Heart left ventricle (tissue), 16 donors: ENCODE data around the gene ITPR3. TPM values are rescaled to one million over a fixed set of nuclear protein-coding genes. Genes with fewer than 3 reads are reported as not detected.
A peak's percentile ranks its signal among the peaks of the same experiment; 100 is the strongest.

Source experiments
- ATAC-seq, 4 donors: fragments of 200-7000 bp; cut with Tn5 transposase; one replicate each; pipeline ENCODE4 v1.9.1; 2020 to 2022; ENCODE audit warnings: moderate library complexity in 4 of 4, mild to moderate bottlenecking in 3 of 4, moderate number of reproducible peaks in 1 of 4
- DNase-seq, 5 donors: peaks; one replicate each; pipeline ENCODE4 v3.0.0-alpha.2; 2020
- H3K27ac ChIP-seq, 12 donors: fragments of 200-600 bp; sonication (generic) in 4 of 12; one replicate each; pipeline versions ENCODE4 v1.5.0 to v1.8.0; 2016 to 2022; ENCODE audit warnings: mild to moderate bottlenecking in 2 of 12
- H3K27me3 ChIP-seq, 9 donors: fragments of 200-600 bp; sonication (generic) in 2 of 9; one replicate each; pipeline versions ENCODE4 v1.5.1 to v1.8.0; 2016 to 2022; ENCODE audit warnings: mild to moderate bottlenecking in 3 of 9
- H3K36me3 ChIP-seq, 9 donors: fragments of 200-600 bp; sonication (generic) in 2 of 9; one replicate each; pipeline versions ENCODE4 v1.5.0 to v1.8.0; 2018 to 2022; ENCODE audit warnings: mild to moderate bottlenecking in 2 of 9
- H3K4me1 ChIP-seq, 12 donors: fragments of 200-600 bp; sonication (generic) in 4 of 12; one replicate each; pipeline versions ENCODE4 v1.5.0 to v1.8.0; 2016 to 2022; ENCODE audit warnings: mild to moderate bottlenecking in 3 of 12
- H3K4me3 ChIP-seq, 12 donors: fragments of 200-600 bp; sonication (generic) in 4 of 12; one replicate each; pipeline versions ENCODE4 v1.5.0 to v1.8.0; 2017 to 2022; ENCODE audit warnings: mild to moderate bottlenecking in 9 of 12, moderate library complexity in 4 of 12
- H3K9me3 ChIP-seq, 12 donors: fragments of 200-600 bp; sonication (generic) in 4 of 12; one replicate each; pipeline versions ENCODE4 v1.5.0 to v1.8.0; 2016 to 2022; ENCODE audit warnings: mild to moderate bottlenecking in 1 of 12
- CTCF ChIP-seq, 12 donors: fragments of 200-600 bp; sonication (generic) in 4 of 12; IDR thresholded peaks; one replicate each; pipeline versions ENCODE4 v1.5.0 to v1.8.0; 2018 to 2022; ENCODE audit warnings: antibody characterized with exemption in 12 of 12, mild to moderate bottlenecking in 5 of 12
- POLR2A ChIP-seq, 2 donors: fragments of 450-650 bp; IDR thresholded peaks; one replicate each; pipeline ENCODE4 v1.6.1; 2017; ENCODE audit warnings: antibody characterized with exemption in 2 of 2, mild to moderate bottlenecking in 2 of 2, moderate library complexity in 2 of 2
- WGBS, 4 donors: extraction: QIAGEN DNeasy Blood & Tissue Kit in 2 of 4; methylation state at CpG; one replicate each; pipeline versions ENCODE4 v1.1.5 to v1.1.7; 2013 to 2018; 5-methylcytosine and 5-hydroxymethylcytosine counted together
- intact Hi-C, 10 donors: fragments of 100-400 bp; cut with DNase I; formaldehyde crosslinking; loops; one replicate each; pipeline versions ENCODE4 v1.11.1 to v1.14.2; 2022
- polyA plus RNA-seq, 2 donors: library from polyadenylated mRNA; stranded (reverse); fragments of 200-250 nt; gene quantifications; one replicate each; pipeline ENCODE4 v1.2.3, GENCODE V29; 2013
- total RNA-seq, 9 donors: library from RNA; depleted of rRNA in 2 of 9; stranded (reverse); fragments of >200 nt in 2 of 9; fragmentation: NEBNext Ultra II Directional in 3 of 9; extraction: Animal tissue kit (Norgen Biotek cat#: 25700) in 3 of 9; gene quantifications; one replicate each; pipeline versions ENCODE4 v1.1.0 to v1.2.4, GENCODE V29; 2016 to 2023
- donor health status: ischemic (EF 13 %, LVEDD 7.1; RV severe dilation, severe dysfunction).
- donor health status: healthy with polysubstance abuse.
- donor health status: DM: no; HTN: yes; CAD: no.
- donor health status: DM: no; HTN: no; CAD: no.
- donor health status: ischemic (EF 25% LVEDD 6.9; RV normal size, moderate dysfunction).
- donor health status: ischemic (EF 25% LVEDD 5.7; RV mildly dilated, moderate dysfunction).
- donor health status: healthy.
- donor health status: DM: yes; HTN: yes; CAD: no.
- donor health status: ischemic (EF 35%, LVEDD 5.7; RV mildly dilated, moderate dysfunction).
- donor health status: nonischemic (EF 11% LVEDD 7.7; RV severe dilation, severe dysfunction).
- donor health status: DM: yes; HTN: yes; CAD: no.
- donor health status: PGD.
- donor health status: ischemic (EF 29% LVEDD 5.4; RV normal size, mild dysfunction).
- donor health status: nonischemic (EF 23%, LVEDD 6.1; RV moderate dilation, normal function).

The ITPR3 gene
- total and polyA plus RNA-seq, 11 donors: 4.8 to 33.5 (median 7.8) TPM

DNA sequence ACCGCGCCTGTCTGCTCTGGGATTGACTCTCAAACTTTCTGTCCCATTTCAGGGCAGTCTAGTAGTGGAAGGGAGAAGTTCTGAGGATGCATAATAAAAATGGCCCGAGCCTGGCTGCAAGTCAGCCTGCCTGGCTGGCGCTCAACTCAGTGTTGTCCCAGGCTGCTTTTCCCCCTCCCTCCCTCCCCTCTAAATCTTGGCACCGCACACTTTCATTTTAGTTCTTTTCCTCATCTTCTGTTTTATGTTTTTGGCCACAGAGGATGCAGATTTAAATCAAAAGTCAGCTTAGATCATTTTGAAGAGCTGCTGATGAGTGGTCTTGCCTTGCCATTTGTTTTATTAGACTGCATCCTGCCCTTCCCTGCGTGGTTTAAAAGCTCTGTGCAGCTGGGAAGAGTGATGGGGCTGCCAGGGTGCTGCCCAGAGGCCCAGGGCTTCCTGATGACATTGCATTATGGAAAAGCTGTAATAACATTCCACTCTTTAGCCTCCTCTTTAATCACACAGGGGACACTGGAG is 96.9 kb downstream of the ITPR3 start:
- intact Hi-C loops: loop anchor here in 2 of 10 donors (10.0 kb wide), 2 partner anchors 47 to 437 kb away; no protein-coding TSS in a partner anchor
- Histone ChIP-seq H3K9me3 (no peaks in the 10 kb centered on the region), H3K27me3 (peaks cover 0 to 5% (median 0%) of the 10 kb centered on the region in 9 donors), H3K4me3 (no peak overlapping the region), H3K4me1 (peaks cover 0 to 26% (median 6%) of the 10 kb centered on the region in 12 donors), H3K36me3 (peaks cover 0 to 20% (median 0%) of the 10 kb centered on the region in 9 donors), H3K27ac (peak overlapping the region in 8 of 12 donors; percentile 21 to 77 (median 39))
- ATAC-seq: peak in 2 of 4 donors; percentile 5 to 24
- TF ChIP-seq POLR2A (IDR thresholded peaks at IDR 0.05) (no peak), CTCF (IDR thresholded peaks at IDR 0.05) (no peak)
- no peak for DNase-seq
- 34 to 48% (median 35%) methylated on average over 6 of the region's 6 CpGs for WGBS, 4 donors

DNA sequence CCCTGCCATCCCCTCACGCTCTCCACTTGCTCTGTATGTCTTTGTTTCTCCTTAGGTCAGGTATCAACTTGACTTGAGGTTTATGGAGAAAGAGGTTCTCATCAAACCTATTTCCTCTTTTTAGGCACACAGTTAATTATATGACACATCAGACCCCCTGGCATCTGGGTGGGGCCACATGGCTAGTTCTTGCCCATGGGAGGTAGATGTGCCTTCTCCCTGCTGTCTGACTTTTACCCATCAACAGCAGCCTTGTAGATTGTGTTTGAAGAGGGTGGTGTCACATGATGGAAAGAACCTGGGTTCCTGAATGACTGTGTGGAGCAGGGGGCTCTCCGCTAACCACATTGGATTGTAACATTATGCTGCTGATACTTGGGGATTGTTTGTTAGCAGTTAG is 97.6 kb downstream of the ITPR3 start:
- no peak overlapping the region for H3K4me3 ChIP-seq
- peaks cover 0 to 20% (median 0%) of the 10 kb centered on the region in 9 donors for H3K36me3 ChIP-seq
- ATAC-seq (no peak), DNase-seq (no peak)
- 91 to 100% (median 98%) methylated on average over 2 of the region's 2 CpGs for WGBS, 4 donors
- intact Hi-C loops: loop anchor here in 2 of 10 donors (10.0 kb wide), 2 partner anchors 46 to 436 kb away; no protein-coding TSS in a partner anchor
- no peaks in the 10 kb centered on the region for H3K9me3 ChIP-seq
- peaks cover 0 to 32% (median 6%) of the 10 kb centered on the region in 12 donors for H3K4me1 ChIP-seq
- TF ChIP-seq POLR2A (IDR thresholded peaks at IDR 0.05): no peak
- no peak for TF ChIP-seq CTCF (IDR thresholded peaks at IDR 0.05)
- H3K27ac ChIP-seq: peak overlapping the region in 3 of 12 donors; percentile 21 to 77 (median 64)
- H3K27me3 ChIP-seq: peaks cover 0 to 5% (median 0%) of the 10 kb centered on the region in 9 donors

- Histone ChIP-seq H3K27ac (peak overlapping the region in 3 of 12 donors; percentile 13 to 77 (median 55)), H3K27me3 (peaks cover 0 to 9% (median 0%) of the 10 kb centered on the region in 9 donors), H3K9me3 (no peaks in the 10 kb centered on the region), H3K4me3 (no peak overlapping the region), H3K36me3 (peaks cover 0 to 27% (median 0%) of the 10 kb centered on the region in 9 donors), H3K4me1 (peaks cover 0 to 35% (median 7%) of the 10 kb centered on the region in 12 donors)
- DNase-seq (no peak), ATAC-seq (peak in 1 of 4 donors; percentile 5)
- 73 to 79% (median 76%) methylated on average over 11 of the region's 11 CpGs for WGBS, 4 donors
- TF ChIP-seq CTCF (IDR thresholded peaks at IDR 0.05): no peak
- no peak for TF ChIP-seq POLR2A (IDR thresholded peaks at IDR 0.05)
- intact Hi-C loops: loop anchor here in 2 of 10 donors (10.0 kb wide), 2 partner anchors 45 to 435 kb away; no protein-coding TSS in a partner anchor
Observed at GRCh38 chr6:33719326-33719987, 98.3 kb downstream of the ITPR3 start.

- 86 to 95% (median 87%) methylated on average over 1 of the region's 1 CpG for WGBS, 4 donors
- no peak for ATAC-seq
Observed at GRCh38 chr6:33720998-33721397, 99.9 kb downstream of the ITPR3 start.

More at GRCh38 chr6:33720998-33721397, 99.9 kb downstream of the ITPR3 start:
- TF ChIP-seq POLR2A (IDR thresholded peaks at IDR 0.05) (no peak), CTCF (IDR thresholded peaks at IDR 0.05) (no peak)
- H3K4me1 ChIP-seq: peaks cover 0 to 35% (median 7%) of the 10 kb centered on the region in 12 donors
- H3K36me3 ChIP-seq: peaks cover 0 to 38% (median 0%) of the 10 kb centered on the region in 9 donors
- no peak overlapping the region for H3K4me3 ChIP-seq
- no peak for DNase-seq
- H3K9me3 ChIP-seq: no peaks in the 10 kb centered on the region
- H3K27me3 ChIP-seq: peaks cover 0 to 9% (median 0%) of the 10 kb centered on the region in 9 donors
- intact Hi-C loops: no loop called here
- peak overlapping the region in 1 of 12 donors; percentile 55 for H3K27ac ChIP-seq
